GM21786 (cell line): Measurements from ENCODE around the gene EIF4A3.
A peak's percentile ranks its signal among the peaks of the same experiment; 100 is the strongest.

ENCODE experiments used
- ATAC-seq: cut with Tn5 transposase; IDR thresholded peaks from one replicate; pipeline ENCODE4 v1.9.1; 2021; ENCODE audit not compliant: unreplicated experiment

EIF4A3 gene

GRCh38 chr17:80147035-80147822 lies at the start of gene EIF4A3:
Gene EIF4A3, minus strand, starts transcription at chr17:80147128. Its CDS starts 167 bp downstream, at chr17:80146961.
- ATAC-seq, result peak; percentile 83

GRCh38 chr17:80196652-80197051 lies 49.7 kb upstream of the EIF4A3 start:
- ATAC-seq, result no peak

GRCh38 chr17:80195671-80196529 lies 49.0 kb upstream of the EIF4A3 start:
- no peak for ATAC-seq

- ATAC-seq, result no peak
Measured at GRCh38 chr17:80195141-80195540, 48.2 kb upstream of the EIF4A3 start.

- no peak for ATAC-seq
Measured at GRCh38 chr17:80191865-80192661, 45.1 kb upstream of the EIF4A3 start.

GRCh38 chr17:80191192-80191591 lies 44.3 kb upstream of the EIF4A3 start:
- ATAC-seq, result no peak

- no peak for ATAC-seq
Measured at GRCh38 chr17:80190716-80191115, 43.8 kb upstream of the EIF4A3 start.

GRCh38 chr17:80189611-80190010 lies 42.7 kb upstream of the EIF4A3 start:
- no peak for ATAC-seq

- no peak for ATAC-seq
Measured at GRCh38 chr17:80187515-80187941, 40.6 kb upstream of the EIF4A3 start.

- no peak for ATAC-seq
Measured at GRCh38 chr17:80187090-80187489, 40.2 kb upstream of the EIF4A3 start.

- no peak for ATAC-seq
Measured at GRCh38 chr17:80185968-80186367, 39.0 kb upstream of the EIF4A3 start.

- ATAC-seq, result no peak
Measured at GRCh38 chr17:80184423-80184714, 37.4 kb upstream of the EIF4A3 start.

- no peak for ATAC-seq
Measured at GRCh38 chr17:80183581-80184422, 36.9 kb upstream of the EIF4A3 start.

GRCh38 chr17:80182845-80183223 lies 35.9 kb upstream of the EIF4A3 start:
- no peak for ATAC-seq

GRCh38 chr17:80182118-80182844 lies 35.4 kb upstream of the EIF4A3 start:
- no peak for ATAC-seq

GRCh38 chr17:80181431-80181830 lies 34.5 kb upstream of the EIF4A3 start:
- no peak for ATAC-seq

- ATAC-seq, result no peak
Measured at GRCh38 chr17:80180192-80180591, 33.3 kb upstream of the EIF4A3 start.

- ATAC-seq, result no peak
Measured at GRCh38 chr17:80177986-80178595, 31.2 kb upstream of the EIF4A3 start.

GRCh38 chr17:80176757-80177156 lies 29.8 kb upstream of the EIF4A3 start:
- no peak for ATAC-seq
